T-helper 2 cell treated with Interferon-gamma antibody and Interleukin-4, amounts not matched to agents 5 μg/mL and 100 μg/mL, for 36 hours (primary cell): Measurements from ENCODE around the gene GIGYF1.

ENCODE experiments used
- DNase-seq: peaks from one replicate; pipeline ENCODE4 v3.0.0; 2021; ENCODE audit warnings: low spot score
- H3K27ac Mint-ChIP-seq: one replicate; pipeline ENCODE4 v1.8.0; 2021; ENCODE audit warnings: mild to moderate bottlenecking, mixed read lengths
- H3K27me3 Mint-ChIP-seq: one replicate; pipeline ENCODE4 v1.8.0; 2021; ENCODE audit warnings: low read depth, mixed read lengths
- H3K36me3 Mint-ChIP-seq: one replicate; pipeline ENCODE4 v1.8.0; 2021; ENCODE audit warnings: low read depth, mixed read lengths
- H3K4me1 Mint-ChIP-seq: one replicate; pipeline ENCODE4 v1.8.0; 2021; ENCODE audit warnings: low read depth, mixed read lengths
- H3K4me3 Mint-ChIP-seq: one replicate; pipeline ENCODE4 v1.8.0; 2022; ENCODE audit warnings: mild to moderate bottlenecking, moderate library complexity, mixed read lengths
- H3K9me3 Mint-ChIP-seq: one replicate; pipeline ENCODE4 v1.8.0; 2021; ENCODE audit warnings: mixed read lengths

Gene GIGYF1

GRCh38 chr7:100696123-100696521 lies 2.1 kb upstream of the GIGYF1 start:
- H3K27ac Mint-ChIP-seq = no peak overlapping the region
- DNase-seq = no peak
- no peak overlapping the region for H3K4me3 Mint-ChIP-seq
- H3K4me1 Mint-ChIP-seq = peaks cover 25% of the 10 kb centered on the region
- H3K27me3 Mint-ChIP-seq = peaks cover 19% of the 10 kb centered on the region
- no peaks in the 10 kb centered on the region for H3K9me3 Mint-ChIP-seq
- peaks cover 9% of the 10 kb centered on the region for H3K36me3 Mint-ChIP-seq

GRCh38 chr7:100693312-100694097 lies 545 bp downstream of the GIGYF1 start:
- DNase-seq = no peak
- peak overlapping the region; percentile 96 for H3K4me3 Mint-ChIP-seq
- peaks cover 9% of the 10 kb centered on the region for H3K27me3 Mint-ChIP-seq
- H3K9me3 Mint-ChIP-seq = no peaks in the 10 kb centered on the region
- H3K36me3 Mint-ChIP-seq = peaks cover 14% of the 10 kb centered on the region
- peaks cover 28% of the 10 kb centered on the region for H3K4me1 Mint-ChIP-seq
- H3K27ac Mint-ChIP-seq = peak overlapping the region; percentile 91

GRCh38 chr7:100692578-100692961 lies 1.5 kb downstream of the GIGYF1 start:
- H3K4me1 Mint-ChIP-seq = peaks cover 28% of the 10 kb centered on the region
- H3K27me3 Mint-ChIP-seq = peaks cover 9% of the 10 kb centered on the region
- peak overlapping the region; percentile 96 for H3K4me3 Mint-ChIP-seq
- H3K9me3 Mint-ChIP-seq = no peaks in the 10 kb centered on the region
- peak overlapping the region; percentile 91 for H3K27ac Mint-ChIP-seq
- no peak for DNase-seq
- H3K36me3 Mint-ChIP-seq = peaks cover 14% of the 10 kb centered on the region

GRCh38 chr7:100691676-100692577 lies 2.1 kb downstream of the GIGYF1 start:
- peak; percentile 73 for DNase-seq
- Mint-ChIP-seq H3K4me3 (peak overlapping the region; percentile 96), H3K27me3 (peaks cover 9% of the 10 kb centered on the region), H3K4me1 (peaks cover 28% of the 10 kb centered on the region), H3K27ac (peak overlapping the region; percentile 54), H3K36me3 (peaks cover 15% of the 10 kb centered on the region), H3K9me3 (no peaks in the 10 kb centered on the region)

DNA sequence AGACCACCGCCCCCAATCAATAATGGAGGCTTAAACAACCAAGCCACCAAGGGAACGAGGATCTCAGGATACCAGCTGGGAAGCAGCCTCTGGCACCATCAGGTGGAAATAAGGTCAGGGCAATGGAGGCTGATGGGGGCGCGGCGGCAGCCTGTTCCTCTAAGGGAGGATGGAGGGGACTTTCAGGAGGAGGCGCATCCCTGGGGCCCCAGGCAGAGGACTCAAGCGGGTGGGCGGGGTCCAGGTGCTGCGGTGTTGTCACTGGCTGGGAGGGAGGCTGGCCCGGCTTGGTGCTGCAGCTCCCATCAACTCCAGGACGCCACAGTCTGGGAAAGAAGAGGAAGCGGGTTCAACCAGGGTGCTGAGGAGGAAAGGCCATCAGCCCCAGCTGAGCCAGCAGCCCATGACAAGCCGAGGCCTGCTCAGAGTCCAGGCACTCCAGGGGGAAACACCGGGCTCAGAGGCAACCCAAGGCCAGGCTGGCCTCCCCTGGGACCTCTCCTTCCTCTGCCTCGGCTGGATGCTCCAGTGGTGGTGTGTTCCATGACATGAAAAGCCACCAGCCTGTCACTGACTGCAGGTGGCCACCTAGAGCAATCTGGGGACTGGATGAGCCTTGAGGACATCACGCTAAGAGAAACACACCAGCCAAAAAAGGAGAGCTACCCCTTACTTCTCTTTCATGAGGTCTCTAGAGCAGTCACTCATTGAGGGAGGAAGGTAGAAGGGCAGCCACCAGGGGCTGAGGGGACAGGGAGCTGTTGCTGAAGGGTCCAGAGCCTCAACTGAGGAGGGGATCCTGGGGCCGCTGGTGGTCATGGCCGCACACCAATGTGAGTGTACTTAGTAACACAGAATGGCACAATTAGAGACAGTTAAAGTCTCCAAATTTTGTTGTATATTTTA lies 4.6 kb downstream of the GIGYF1 start:
- peaks cover 23% of the 10 kb centered on the region for H3K36me3 Mint-ChIP-seq
- no peaks in the 10 kb centered on the region for H3K27me3 Mint-ChIP-seq
- H3K4me1 Mint-ChIP-seq = peaks cover 20% of the 10 kb centered on the region
- no peak overlapping the region for H3K4me3 Mint-ChIP-seq
- peak overlapping the region; percentile 62 for H3K27ac Mint-ChIP-seq
- H3K9me3 Mint-ChIP-seq = no peaks in the 10 kb centered on the region
- no peak for DNase-seq

GRCh38 chr7:100688326-100688860 lies 5.7 kb downstream of the GIGYF1 start:
- Mint-ChIP-seq H3K4me1 (peaks cover 20% of the 10 kb centered on the region), H3K27ac (no peak overlapping the region), H3K9me3 (no peaks in the 10 kb centered on the region), H3K4me3 (no peak overlapping the region), H3K27me3 (no peaks in the 10 kb centered on the region), H3K36me3 (peaks cover 24% of the 10 kb centered on the region)
- no peak for DNase-seq

- Mint-ChIP-seq H3K4me1 (peaks cover 15% of the 10 kb centered on the region), H3K36me3 (peaks cover 21% of the 10 kb centered on the region), H3K4me3 (no peak overlapping the region), H3K9me3 (no peaks in the 10 kb centered on the region), H3K27me3 (no peaks in the 10 kb centered on the region), H3K27ac (no peak overlapping the region)
- no peak for DNase-seq
Observed at GRCh38 chr7:100687751-100688300, 6.2 kb downstream of the GIGYF1 start.

DNA sequence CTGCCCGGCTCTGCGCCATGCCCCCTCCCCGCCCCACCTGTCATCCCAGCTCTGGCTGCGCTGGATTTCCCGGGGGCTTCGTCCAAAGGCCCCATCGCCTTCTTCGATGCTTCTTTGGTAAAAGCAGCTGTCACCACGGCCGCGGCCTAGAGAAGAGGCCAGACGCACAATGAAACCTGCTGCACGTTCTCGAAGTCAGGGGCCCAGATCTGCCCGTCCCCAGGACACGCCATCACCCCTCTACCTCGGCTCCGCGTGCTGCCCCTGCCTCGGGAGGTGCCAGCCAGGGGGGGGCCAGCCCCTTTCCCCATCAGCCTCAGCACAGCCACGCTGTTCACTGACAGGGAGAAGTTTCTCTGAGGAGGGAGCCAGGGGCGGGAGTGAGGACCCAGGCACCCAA lies 6.8 kb downstream of the GIGYF1 start:
- Mint-ChIP-seq H3K27ac (no peak overlapping the region), H3K36me3 (peaks cover 20% of the 10 kb centered on the region), H3K27me3 (no peaks in the 10 kb centered on the region), H3K9me3 (no peaks in the 10 kb centered on the region), H3K4me3 (no peak overlapping the region), H3K4me1 (peaks cover 10% of the 10 kb centered on the region)
- DNase-seq = no peak

GRCh38 chr7:100686822-100687211 lies 7.2 kb downstream of the GIGYF1 start:
- Mint-ChIP-seq H3K4me1 (peaks cover 6% of the 10 kb centered on the region), H3K27me3 (no peaks in the 10 kb centered on the region), H3K9me3 (no peaks in the 10 kb centered on the region), H3K4me3 (no peak overlapping the region), H3K27ac (no peak overlapping the region), H3K36me3 (peaks cover 19% of the 10 kb centered on the region)
- DNase-seq = no peak

DNA sequence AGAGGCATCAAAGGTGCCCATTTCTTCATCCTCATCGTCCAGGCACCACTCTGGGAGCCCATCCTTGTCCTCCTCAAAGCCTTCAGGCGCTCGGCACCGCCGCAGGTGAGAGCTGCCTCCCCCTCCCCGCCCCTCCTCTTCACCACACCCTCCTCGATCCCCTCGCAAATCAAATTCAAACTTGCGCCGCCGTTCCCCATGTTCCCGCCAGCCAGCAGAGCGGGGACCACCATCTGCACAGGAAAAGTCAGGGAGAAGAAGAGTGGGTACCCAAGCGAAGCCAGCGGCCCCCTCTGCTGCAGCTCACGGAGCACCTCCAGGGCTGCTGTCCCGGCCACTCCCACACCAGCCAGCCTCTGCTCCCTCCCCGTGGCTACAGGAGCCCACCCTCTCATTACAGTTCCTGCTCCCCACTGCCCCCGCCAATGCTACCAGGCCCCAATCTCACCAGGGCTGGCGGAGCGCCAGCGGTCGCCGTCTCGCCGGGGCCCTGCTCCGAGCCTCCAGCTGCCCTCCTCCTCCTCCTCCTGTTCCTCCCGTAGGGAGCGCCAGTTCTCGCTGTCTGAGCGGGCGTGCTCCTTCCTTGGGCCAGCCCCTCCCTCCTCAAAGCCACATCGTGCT lies 7.7 kb downstream of the GIGYF1 start:
- DNase-seq = no peak
- H3K27ac Mint-ChIP-seq = no peak overlapping the region
- H3K4me1 Mint-ChIP-seq = peaks cover 3% of the 10 kb centered on the region
- H3K27me3 Mint-ChIP-seq = no peaks in the 10 kb centered on the region
- no peak overlapping the region for H3K4me3 Mint-ChIP-seq
- H3K36me3 Mint-ChIP-seq = peaks cover 17% of the 10 kb centered on the region
- H3K9me3 Mint-ChIP-seq = no peaks in the 10 kb centered on the region

GRCh38 chr7:100685631-100686145 lies 8.4 kb downstream of the GIGYF1 start:
- H3K4me3 Mint-ChIP-seq = no peak overlapping the region

DNA sequence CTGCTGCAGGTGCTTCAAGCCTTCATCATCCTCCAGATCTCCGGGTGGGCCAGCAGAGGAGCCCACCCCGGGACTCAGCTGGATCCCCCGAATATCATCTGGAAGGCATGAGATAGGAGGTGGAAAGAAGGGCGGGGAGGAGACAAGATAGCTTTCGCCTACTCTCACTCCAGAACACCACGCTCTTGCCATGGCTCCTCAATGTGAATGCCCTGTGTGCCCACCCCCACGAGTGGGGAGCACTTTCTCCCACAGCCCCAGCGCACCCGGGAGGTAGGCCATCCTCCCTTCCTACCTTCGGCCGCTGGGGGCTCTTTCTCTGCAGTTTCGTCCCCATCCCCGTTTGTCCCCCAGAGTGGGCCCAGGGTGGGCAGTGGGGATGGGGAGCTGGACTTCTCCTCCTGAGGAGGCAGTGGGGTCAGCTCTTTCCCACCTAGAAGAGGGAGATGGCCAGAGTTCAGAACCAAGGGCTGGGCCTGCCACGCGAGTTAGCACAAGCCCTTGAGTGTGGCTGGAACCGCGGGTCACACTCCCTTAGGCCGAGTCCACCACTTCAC lies 8.9 kb downstream of the GIGYF1 start:
- Mint-ChIP-seq H3K27ac (no peak overlapping the region), H3K9me3 (no peaks in the 10 kb centered on the region), H3K4me3 (no peak overlapping the region), H3K27me3 (no peaks in the 10 kb centered on the region), H3K36me3 (peaks cover 19% of the 10 kb centered on the region), H3K4me1 (peaks cover 8% of the 10 kb centered on the region)
- DNase-seq = no peak

More at GRCh38 chr7:100685631-100686145, 8.4 kb downstream of the GIGYF1 start:
- H3K9me3 Mint-ChIP-seq = no peaks in the 10 kb centered on the region
- H3K36me3 Mint-ChIP-seq = peaks cover 17% of the 10 kb centered on the region
- H3K4me1 Mint-ChIP-seq = peaks cover 3% of the 10 kb centered on the region
- no peaks in the 10 kb centered on the region for H3K27me3 Mint-ChIP-seq
- DNase-seq = no peak
- H3K27ac Mint-ChIP-seq = no peak overlapping the region
